HepG2 (cell line): Measurements from ENCODE around the gene ECSCR.
A peak's percentile ranks its signal among the peaks of the same experiment; 100 is the strongest.
"Not testable (repeated sequence)": the region's sequence is repeated elsewhere in the genome, so short reads cannot be mapped to it uniquely, and the experiment has no call there.

ENCODE experiments used
- IRF2 ChIP-seq: IDR thresholded peaks from 2 replicates; pipeline ENCODE4 v1.6.1; 2018; ENCODE audit warnings: missing genetic modification reagents, missing compliant biosample characterization
- ZNF530 ChIP-seq: sonication (generic); formaldehyde crosslinking; IDR thresholded peaks from 2 replicates; pipeline ENCODE4 v1.5.0; 2020; ENCODE audit warnings: low read depth, mild to moderate bottlenecking, missing genetic modification reagents

DNA sequence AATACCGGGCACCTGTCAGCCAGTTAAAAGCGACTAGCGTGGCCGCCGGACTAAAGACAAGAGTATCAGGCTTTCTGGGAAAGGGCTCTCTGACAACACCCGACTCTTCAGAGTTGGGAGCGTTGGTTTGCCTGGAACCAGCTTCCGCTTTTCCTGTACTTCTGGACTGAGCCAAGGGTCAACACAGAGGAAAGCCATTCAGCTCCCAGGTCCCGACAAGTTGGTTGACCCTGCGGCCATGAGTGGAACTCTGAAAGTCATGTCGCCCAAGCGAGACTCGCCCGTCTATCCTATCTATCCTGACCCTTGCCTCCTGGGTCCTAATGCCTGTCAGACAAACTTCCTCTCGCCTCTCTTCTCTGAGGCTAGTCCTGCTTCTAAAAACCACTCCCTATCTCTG lies 41.3 kb upstream of the ECSCR start:
- TF ChIP-seq ZNF530, result not testable (repeated sequence)
- TF ChIP-seq IRF2 (CRISPR knock-in tag), result peak; percentile 78
